SU-DHL-6 (cell line): Measurements from ENCODE around the gene SLC4A3.

ENCODE experiments used
- H2AFZ ChIP-seq: fragments of 200-600 bp; sonication (generic); 2 replicates; pipeline ENCODE4 v1.6.1; 2014; ENCODE audit warnings: low read depth, mild to moderate bottlenecking, moderate library complexity, mixed read lengths, antibody characterized with exemption, low read length; ENCODE audit not compliant: severe bottlenecking
- H3F3A ChIP-seq: fragments of 200-600 bp; shearing (Covaris generic); 2 replicates; pipeline ENCODE4 v1.6.0; 2016; ENCODE audit warnings: antibody characterized with exemption, mild to moderate bottlenecking; ENCODE audit not compliant: insufficient read depth
- H3K27ac ChIP-seq: fragments of 200-600 bp; sonication (generic); 2 replicates; pipeline ENCODE4 v1.5.1; 2016; ENCODE audit warnings: low read depth, mild to moderate bottlenecking, low read length, moderate library complexity, mixed read lengths
- H3K27me3 ChIP-seq: fragments of 200-600 bp; sonication (generic), shearing (Covaris generic); 2 replicates; pipeline ENCODE4 v1.6.0; 2014; ENCODE audit warnings: mild to moderate bottlenecking, low read length
- H3K36me3 ChIP-seq: fragments of 200-600 bp; sonication (generic); 2 replicates; pipeline ENCODE4 v1.6.1; 2014; ENCODE audit warnings: mild to moderate bottlenecking, low read length, mixed read lengths
- H3K4me2 ChIP-seq: fragments of 300-600, 200-600 bp; shearing (Covaris generic), sonication (generic); 2 replicates; pipeline ENCODE4 v1.6.0; 2014; ENCODE audit warnings: low read length, low read depth, mild to moderate bottlenecking; ENCODE audit not compliant: poor library complexity, severe bottlenecking
- H3K4me3 ChIP-seq: fragments of 200-600 bp; sonication (generic); 2 replicates; pipeline ENCODE4 v1.5.1; 2014; ENCODE audit warnings: antibody characterized with exemption, low read length, mild to moderate bottlenecking, mixed read lengths; ENCODE audit not compliant: insufficient read depth, poor library complexity, severe bottlenecking
- H3K79me2 ChIP-seq: fragments of 200-600 bp; sonication (generic); 2 replicates; pipeline ENCODE4 v1.6.1; 2014; ENCODE audit warnings: mild to moderate bottlenecking, low read length, moderate library complexity; ENCODE audit not compliant: insufficient read depth
- H3K9ac ChIP-seq: fragments of 200-600 bp; sonication (generic); 2 replicates; pipeline ENCODE4 v1.7.0; 2014; ENCODE audit warnings: mild to moderate bottlenecking, low read length
- H3K9me2 ChIP-seq: fragments of 200-600 bp; sonication (generic); replicated peaks from 2 replicates; pipeline ENCODE4 v1.6.1; 2014; ENCODE audit warnings: low read length; ENCODE audit not compliant: insufficient read depth
- H3K9me3 ChIP-seq: fragments of 200-600 bp; sonication (generic); 2 replicates; pipeline ENCODE4 v1.6.1; 2014; ENCODE audit warnings: low read length, mixed read lengths; ENCODE audit not compliant: insufficient read depth
- H4K20me1 ChIP-seq: fragments of 200-600 bp; sonication (generic); 2 replicates; pipeline ENCODE4 v1.6.1; 2014; ENCODE audit warnings: low read depth, mild to moderate bottlenecking, antibody characterized with exemption, low read length, moderate library complexity, mixed read lengths
- EZH2phosphoT487 ChIP-seq: fragments of 200-600 bp; sonication (generic), shearing (Covaris generic); conservative IDR thresholded peaks from 2 replicates; pipeline ENCODE4 v1.6.1; 2018; ENCODE audit warnings: mild to moderate bottlenecking, antibody characterized with exemption, low read length, moderate library complexity, mixed read lengths
- TF ChIP-seq, protein P1 (sequence below): fragments of 200-600 bp; sonication (generic); IDR thresholded peaks from one replicate; pipeline ENCODE4 v1.5.1; 2017; ENCODE audit warnings: antibody characterized with exemption, mild to moderate bottlenecking, low read length, moderate library complexity; ENCODE audit not compliant: insufficient read depth, poor library complexity, severe bottlenecking

The SLC4A3 gene

DNA sequence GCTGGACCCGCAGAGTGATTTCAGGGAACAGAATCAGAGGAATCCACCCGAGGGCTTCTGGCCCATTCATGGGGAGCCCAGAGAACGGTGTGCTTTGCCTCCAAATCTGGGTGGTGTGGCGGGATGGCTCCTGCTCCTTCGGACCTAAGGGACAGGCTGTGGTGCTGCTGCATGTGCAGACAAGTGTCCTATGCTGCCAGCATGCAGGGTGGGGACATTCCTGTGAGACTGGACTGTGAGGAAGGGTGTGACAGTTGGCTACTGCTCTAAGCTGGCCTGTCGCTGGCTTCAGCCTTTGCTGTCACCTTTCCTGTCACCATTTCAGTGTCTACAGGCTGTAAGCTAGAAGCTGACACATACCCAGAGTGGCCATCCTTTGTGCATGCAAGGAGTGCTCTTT, 2.9 kb upstream of the SLC4A3 start:
- Histone ChIP-seq H3F3A (no peaks in the 10 kb centered on the region), H3K4me2 (no peak overlapping the region), H3K27me3 (no peaks in the 10 kb centered on the region), H3K9me2 (no peaks in the 10 kb centered on the region), H4K20me1 (no peaks in the 10 kb centered on the region), H3K9me3 (no peaks in the 10 kb centered on the region), H3K27ac (no peak overlapping the region), H3K4me3 (no peak overlapping the region), H3K36me3 (no peaks in the 10 kb centered on the region), H3K9ac (no peak overlapping the region), H3K79me2 (no peaks in the 10 kb centered on the region), H2AFZ (no peak overlapping the region)
- TF ChIP-seq EZH2phosphoT487, result no peak
- TF ChIP-seq, protein P1, sequence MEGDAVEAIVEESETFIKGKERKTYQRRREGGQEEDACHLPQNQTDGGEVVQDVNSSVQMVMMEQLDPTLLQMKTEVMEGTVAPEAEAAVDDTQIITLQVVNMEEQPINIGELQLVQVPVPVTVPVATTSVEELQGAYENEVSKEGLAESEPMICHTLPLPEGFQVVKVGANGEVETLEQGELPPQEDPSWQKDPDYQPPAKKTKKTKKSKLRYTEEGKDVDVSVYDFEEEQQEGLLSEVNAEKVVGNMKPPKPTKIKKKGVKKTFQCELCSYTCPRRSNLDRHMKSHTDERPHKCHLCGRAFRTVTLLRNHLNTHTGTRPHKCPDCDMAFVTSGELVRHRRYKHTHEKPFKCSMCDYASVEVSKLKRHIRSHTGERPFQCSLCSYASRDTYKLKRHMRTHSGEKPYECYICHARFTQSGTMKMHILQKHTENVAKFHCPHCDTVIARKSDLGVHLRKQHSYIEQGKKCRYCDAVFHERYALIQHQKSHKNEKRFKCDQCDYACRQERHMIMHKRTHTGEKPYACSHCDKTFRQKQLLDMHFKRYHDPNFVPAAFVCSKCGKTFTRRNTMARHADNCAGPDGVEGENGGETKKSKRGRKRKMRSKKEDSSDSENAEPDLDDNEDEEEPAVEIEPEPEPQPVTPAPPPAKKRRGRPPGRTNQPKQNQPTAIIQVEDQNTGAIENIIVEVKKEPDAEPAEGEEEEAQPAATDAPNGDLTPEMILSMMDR, result no peak

- H3K4me2 ChIP-seq, result no peak overlapping the region
- no peak overlapping the region for H3K4me3 ChIP-seq
- H3K79me2 ChIP-seq, result no peaks in the 10 kb centered on the region
- H3K9me3 ChIP-seq, result no peaks in the 10 kb centered on the region
- H3K9me2 ChIP-seq, result no peaks in the 10 kb centered on the region
- H4K20me1 ChIP-seq, result no peaks in the 10 kb centered on the region
- no peak overlapping the region for H3K9ac ChIP-seq
- no peak overlapping the region for H2AFZ ChIP-seq
- TF ChIP-seq, protein P1, result no peak
- no peak for TF ChIP-seq EZH2phosphoT487
- no peak overlapping the region for H3K27ac ChIP-seq
- H3K27me3 ChIP-seq, result no peaks in the 10 kb centered on the region
- H3F3A ChIP-seq, result no peaks in the 10 kb centered on the region
- no peaks in the 10 kb centered on the region for H3K36me3 ChIP-seq
Measured at GRCh38 chr2:219625179-219625578, 2.3 kb upstream of the SLC4A3 start.

GRCh38 chr2:219626540-219626939, 890 bp upstream of the SLC4A3 start:
- Histone ChIP-seq H3K4me2 (no peak overlapping the region), H3F3A (no peaks in the 10 kb centered on the region), H2AFZ (no peak overlapping the region), H3K27me3 (no peaks in the 10 kb centered on the region), H3K36me3 (no peaks in the 10 kb centered on the region), H3K4me3 (no peak overlapping the region), H3K79me2 (no peaks in the 10 kb centered on the region), H3K9me2 (no peaks in the 10 kb centered on the region), H4K20me1 (no peaks in the 10 kb centered on the region), H3K27ac (no peak overlapping the region), H3K9ac (no peak overlapping the region), H3K9me3 (no peaks in the 10 kb centered on the region)
- TF ChIP-seq EZH2phosphoT487, result no peak
- TF ChIP-seq, protein P1, result no peak
